Activated T-cell treated with anti-CD3 and anti-CD28 coated beads for 1 hour (primary cell): ENCODE data around the gene EMILIN3.

Source experiments
- DNase-seq: peaks from one replicate; pipeline ENCODE4 v3.0.0-alpha.2; 2020; ENCODE audit warnings: low read depth

EMILIN3 gene

GRCh38 chr20:41347523-41348429 is 18.8 kb downstream of the EMILIN3 start:
- DNase-seq, result no peak

- no peak for DNase-seq
Measured at GRCh38 chr20:41345729-41346067, 20.9 kb downstream of the EMILIN3 start.

DNA sequence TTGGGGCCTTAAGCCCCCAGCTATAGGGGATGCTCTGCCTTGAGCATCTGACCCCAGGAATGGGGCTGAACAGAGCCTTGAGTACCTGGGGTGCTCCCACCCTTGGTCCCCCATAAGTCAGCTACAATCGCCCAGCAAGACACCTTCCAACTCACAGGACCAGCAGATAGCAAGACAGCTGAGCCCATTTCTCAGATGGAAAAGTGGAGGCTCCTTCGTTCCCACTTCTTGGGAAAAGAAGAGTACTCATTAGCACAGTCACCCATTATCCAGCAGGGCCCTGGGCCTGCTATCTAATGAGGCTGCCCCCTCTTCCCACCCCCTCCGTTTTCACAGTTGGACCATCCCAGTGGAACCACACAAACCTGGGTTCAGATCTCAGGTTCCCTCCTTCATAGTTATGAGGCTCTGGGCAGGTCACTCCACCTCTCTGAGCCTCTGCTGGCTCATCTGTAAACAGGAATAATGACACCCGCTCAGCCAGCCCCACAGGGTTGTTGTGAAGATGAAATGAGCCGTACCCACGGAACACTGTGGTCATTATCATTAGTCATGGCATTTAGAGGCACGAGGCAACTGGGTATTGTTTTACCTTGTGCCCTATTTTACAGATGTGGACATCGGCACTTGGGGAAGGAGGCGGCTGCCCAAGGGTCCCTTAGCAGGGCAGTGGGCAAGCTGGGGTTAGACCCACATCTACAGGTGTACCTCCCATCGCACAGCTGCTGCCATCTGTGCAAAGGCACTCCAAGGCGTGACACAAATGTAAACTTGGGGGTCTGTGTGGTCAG is 21.5 kb downstream of the EMILIN3 start:
- DNase-seq, result no peak

GRCh38 chr20:41344477-41344876 is 22.1 kb downstream of the EMILIN3 start:
- no peak for DNase-seq

DNA sequence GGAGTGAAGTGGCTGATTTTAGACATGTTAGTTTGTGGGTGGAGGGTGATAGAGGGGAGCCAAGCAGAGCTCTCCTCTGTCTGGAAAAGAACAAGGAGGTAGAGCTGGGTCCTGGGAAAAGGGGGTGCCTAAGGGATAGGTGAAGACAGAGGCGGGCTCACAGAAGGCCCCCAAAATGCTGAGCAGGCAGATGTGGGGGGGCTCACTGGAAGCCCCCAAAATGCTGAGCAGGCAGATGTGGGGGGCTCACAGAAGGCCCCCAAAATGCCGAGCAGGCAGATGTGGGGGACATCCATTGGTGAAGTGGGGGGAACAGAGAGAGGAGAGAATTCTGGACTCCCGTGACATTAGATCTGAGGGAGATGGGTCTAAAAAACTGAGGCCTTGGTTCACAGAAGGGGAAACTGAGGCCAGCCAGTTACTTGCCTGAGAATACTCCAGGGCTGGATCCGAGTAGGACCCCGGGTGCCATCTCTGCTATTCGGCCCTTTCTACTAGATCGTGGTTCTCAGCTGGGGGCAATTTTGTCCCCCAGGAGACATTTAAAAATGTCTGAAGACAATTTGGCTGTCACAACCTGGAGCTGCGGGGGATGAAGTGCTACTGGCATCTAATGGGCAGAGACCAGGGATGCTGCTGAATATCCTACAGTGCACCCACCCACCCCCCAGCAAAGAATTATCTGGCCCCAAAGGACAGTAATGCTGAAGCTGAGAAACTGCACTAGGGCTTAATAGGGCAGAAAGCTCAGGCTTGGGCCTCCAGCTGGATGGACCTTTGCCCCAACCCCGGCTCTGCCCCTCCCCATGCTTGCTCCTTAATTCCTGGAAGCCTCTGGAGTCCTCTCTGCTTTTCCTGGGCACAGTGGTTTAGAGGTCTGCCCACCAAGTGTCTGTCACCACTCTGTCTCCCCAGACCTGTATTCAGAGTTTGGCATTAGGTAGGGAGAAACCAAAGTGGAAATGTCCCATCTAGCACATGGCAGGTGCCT is 23.8 kb downstream of the EMILIN3 start:
- no peak for DNase-seq

GRCh38 chr20:41340327-41341055 is 26.1 kb downstream of the EMILIN3 start, which contains the start of gene LPIN3:
TSS of gene LPIN3 (plus strand) at chr20:41340821. CDS start at chr20:41345804, 4,983 bp downstream.
- peak; percentile 33 for DNase-seq

- DNase-seq, result peak; percentile 85
Measured at GRCh38 chr20:41339957-41340326, 26.7 kb downstream of the EMILIN3 start.

DNA sequence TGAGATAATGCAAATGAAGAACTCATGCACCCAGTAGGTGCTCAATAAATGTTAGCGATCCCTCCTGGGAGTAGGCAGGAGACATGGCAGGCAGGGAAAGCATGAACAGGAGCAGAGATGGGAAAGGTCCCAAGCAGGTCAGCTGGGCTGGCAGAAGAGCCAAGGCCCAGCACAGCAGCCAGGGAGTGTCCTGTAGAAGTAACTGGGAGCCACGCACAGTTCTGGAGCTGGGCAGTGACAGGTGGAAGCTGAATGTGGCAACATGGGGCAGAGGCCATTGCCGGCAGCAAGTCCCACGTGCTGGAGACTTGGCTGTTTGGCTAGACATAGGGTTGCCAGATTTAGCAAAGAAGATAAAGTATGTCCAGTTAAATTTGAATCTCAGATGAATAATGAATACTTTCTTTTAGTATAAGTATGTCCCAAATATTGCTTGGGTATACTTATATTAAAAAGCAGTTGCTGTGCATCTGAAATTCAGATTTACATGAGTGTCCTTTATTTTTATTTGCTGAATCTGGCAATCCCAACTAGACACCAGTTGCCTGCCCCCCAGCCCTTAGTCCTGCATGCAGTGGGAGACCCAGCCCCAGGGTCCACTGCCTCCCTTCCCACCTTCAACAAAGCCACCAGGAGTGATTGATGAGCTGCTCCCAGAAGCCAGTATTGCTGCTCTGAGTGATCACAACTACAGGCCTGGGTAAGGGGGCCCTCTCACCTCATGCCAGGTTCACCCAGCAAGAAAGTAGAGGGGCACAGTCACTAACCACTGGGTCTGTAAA is 29.7 kb downstream of the EMILIN3 start:
- DNase-seq, result no peak

DNA sequence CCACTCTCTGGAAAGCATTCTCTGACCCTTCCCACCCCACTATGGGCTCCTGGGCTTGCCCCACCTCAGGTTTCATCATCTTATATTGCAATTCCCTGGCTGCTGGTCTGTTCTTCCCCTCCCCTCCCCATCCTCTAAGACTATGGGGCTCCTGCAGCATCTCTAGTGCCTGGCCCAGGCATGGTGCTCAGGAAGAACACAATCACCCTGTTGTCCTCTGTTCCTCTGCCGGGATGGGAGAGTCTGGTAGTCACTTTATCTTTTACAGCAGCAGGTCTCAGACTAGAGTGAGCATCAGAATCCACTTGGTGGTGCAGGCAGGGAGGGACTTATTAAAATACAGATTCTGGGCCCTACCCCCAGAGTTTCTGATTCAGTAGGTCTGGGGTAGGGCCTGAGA is 31.0 kb downstream of the EMILIN3 start:
- no peak for DNase-seq

GRCh38 chr20:41334443-41335421 is 31.9 kb downstream of the EMILIN3 start:
- DNase-seq, result no peak

GRCh38 chr20:41334036-41334435 is 32.6 kb downstream of the EMILIN3 start:
- no peak for DNase-seq

DNA sequence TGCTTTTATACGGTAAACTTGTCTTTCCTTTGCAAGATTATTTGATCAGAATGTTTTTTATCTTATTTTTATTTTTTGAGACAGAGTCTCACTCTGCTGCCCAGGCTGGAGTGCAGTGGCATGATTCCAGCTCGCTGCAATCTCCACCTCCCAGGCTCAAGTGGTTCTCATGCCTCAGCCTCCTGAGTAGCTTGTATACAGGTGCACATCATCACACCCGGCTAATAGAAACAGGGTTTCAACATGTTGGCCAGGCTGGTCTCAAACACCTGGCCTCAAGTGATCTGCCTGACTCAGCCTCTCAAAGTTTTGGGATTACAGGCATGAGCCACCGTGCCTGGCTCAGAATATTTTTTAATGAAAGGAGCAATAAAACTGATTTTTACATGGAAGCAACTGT is 34.9 kb downstream of the EMILIN3 start:
- DNase-seq, result no peak

GRCh38 chr20:41330941-41331340 is 35.7 kb downstream of the EMILIN3 start:
- DNase-seq, result no peak

- no peak for DNase-seq
Measured at GRCh38 chr20:41330343-41330720, 36.3 kb downstream of the EMILIN3 start.

DNA sequence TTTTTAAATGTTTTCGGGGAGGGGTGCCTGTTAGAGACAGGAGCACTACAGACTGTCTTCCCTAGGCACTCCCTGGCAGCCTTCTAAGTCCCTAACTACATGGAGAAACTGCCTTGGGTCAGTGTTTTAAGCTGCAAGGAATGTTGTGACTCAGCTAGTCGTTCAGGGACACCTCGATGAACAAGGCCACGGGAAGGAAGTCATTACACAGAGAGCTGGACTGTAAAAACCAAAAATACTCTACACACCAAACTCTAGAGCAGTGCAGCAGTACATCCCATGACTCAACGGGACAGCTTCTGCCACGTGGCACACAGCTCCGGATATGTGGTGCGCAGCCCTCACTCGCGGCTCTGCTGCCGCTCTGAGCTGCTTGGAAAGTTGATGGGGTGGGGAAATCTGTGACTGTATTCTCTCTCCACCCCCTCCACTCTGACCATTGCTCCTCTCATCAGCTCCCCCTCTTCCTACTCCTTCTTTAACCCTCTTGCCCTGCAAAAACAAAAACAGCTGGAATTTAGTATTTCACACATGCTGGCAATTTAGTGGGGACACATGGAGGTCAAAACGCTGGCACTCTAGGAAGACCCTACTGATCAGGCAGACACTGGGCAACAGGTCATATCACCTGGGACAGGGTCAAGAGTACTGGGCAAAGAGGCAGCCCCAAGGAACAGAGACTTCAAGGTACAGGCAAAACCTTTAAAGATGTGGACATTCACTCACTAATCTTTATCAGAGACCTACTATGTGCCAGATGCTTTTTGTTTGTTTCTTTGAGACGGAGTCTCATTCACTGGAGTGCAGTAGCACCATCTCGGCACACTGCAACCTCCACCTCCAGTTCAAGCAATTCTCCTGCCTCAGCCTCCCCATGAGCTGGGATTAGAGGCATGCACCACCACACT is 36.9 kb downstream of the EMILIN3 start:
- peak; percentile 48 for DNase-seq

GRCh38 chr20:41327178-41327577 is 39.4 kb downstream of the EMILIN3 start:
- no peak for DNase-seq

DNA sequence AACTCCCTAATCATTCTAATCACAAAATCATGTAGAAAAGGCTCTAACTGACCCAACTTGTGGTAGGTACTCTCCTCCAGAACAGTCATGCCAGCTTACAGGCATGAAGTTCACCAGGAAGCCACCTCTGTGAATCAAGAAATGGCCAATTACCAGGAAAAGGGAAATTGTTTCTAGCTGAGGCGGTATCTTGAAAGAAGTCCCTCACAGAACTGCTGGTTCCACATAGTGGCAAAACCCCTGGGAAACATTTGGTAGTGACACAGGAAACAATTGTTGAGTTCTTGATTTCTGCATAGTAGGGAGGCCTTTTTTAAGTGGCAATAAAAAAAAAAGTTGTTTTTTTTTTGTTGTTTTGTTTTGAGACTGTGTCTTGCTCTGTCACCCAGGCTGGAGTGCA is 45.6 kb downstream of the EMILIN3 start:
- no peak for DNase-seq

GRCh38 chr20:41320441-41320840 is 46.2 kb downstream of the EMILIN3 start:
- DNase-seq, result no peak
